ENCODE data around the gene KLHL26. TPM values are rescaled to one million over a fixed set of nuclear protein-coding genes. Genes with fewer than 3 reads are reported as not detected.

The KLHL26 gene
- total and polyA plus RNA-seq, 2 of the 4 experiments (the other 2 are of a cell fraction), result 2.2 to 4.7 TPM

DNA sequence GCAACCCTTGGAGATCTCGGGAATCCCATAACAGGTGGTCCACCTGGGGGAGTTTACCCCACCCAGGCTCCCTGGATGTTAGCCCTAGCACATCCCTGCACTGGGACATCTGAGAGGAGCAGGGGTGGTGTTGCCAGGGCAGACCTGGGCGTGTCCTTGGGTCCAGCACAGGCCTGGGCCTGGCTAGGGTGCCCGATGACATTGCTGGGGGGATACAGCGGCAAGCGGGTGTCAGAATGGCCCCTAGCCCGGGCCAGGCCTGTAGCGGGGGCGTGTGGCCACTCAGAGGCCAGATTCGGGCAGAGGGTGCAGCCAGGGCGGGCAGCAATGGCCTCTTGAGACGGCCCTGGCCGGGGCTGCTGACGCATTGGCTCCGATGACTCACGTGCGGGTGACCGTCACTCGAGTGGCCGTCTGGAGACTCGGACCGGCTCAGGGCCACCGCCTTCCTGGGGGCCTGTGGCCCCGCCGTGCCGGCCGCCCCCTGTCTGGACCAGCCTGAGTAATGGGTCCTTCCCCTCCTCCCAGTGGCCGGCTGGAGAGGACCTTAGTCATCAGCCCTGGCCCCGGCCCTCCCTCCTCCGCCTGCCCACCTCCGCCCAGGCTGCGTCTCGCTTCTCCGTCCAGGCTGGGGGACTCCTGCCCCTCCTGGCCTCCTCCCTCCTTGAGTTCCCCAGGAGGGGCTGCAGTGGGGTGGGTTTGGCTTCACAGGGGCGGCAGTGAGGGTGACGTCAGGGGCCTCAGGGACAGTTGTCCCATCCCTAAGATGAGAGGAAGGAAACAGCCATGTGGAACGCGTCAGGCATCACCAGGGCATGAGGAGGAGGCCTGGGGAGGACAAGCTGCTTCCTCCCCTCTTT, 23.5 kb downstream of the KLHL26 start (continued):
- TF ChIP-seq MAZ (IDR thresholded peaks at IDR 0.05; ENCODE audit: borderline replicate concordance, low read depth, low read length), result peak; percentile 50; the same call in 1 of the 2 replicates
- no peak; the same call in 1 of the 2 replicates for TF ChIP-seq NFE2L2 (IDR thresholded peaks at IDR 0.05; ENCODE audit: low read depth, low read length)

GRCh38 chr19:18660939-18661670, 24.3 kb downstream of the KLHL26 start:
- Histone ChIP-seq H3K4me2 (ENCODE audit: low read depth, low read length) (peak overlapping the region; percentile 3), H3K9ac (ENCODE audit: low read depth, low read length) (peak overlapping the region; percentile 7; the same call in 1 of the 2 replicates), H2BK15ac (ENCODE audit: low read depth, low read length) (peak overlapping the region; percentile 64; the same call in 2 of the 3 replicates), H3K36me3 (ENCODE audit: control insufficient read depth, insufficient read depth, low read length) (peaks cover 8% of the 10 kb centered on the region; the same call in 1 of the 2 replicates), H4K5ac (ENCODE audit: low read depth, low read length) (peak overlapping the region; percentile 73), H2AFZ (replicated peaks; ENCODE audit: low read length, poor library complexity) (peak overlapping the region; percentile 84), H3K56ac (ENCODE audit: extremely low read depth, insufficient read depth, low read length) (no peak overlapping the region; the same call in 1 of the 2 replicates), H4K8ac (ENCODE audit: low read depth in 2 of 2, low read length in 2 of 2) (peak overlapping the region; percentile 93 to 96), H3K14ac (replicated peaks; ENCODE audit: low read depth, low read length) (peak overlapping the region; percentile 96), H3K4me3 (ENCODE audit: insufficient read depth, low read depth, low read length) (no peak overlapping the region), H2BK120ac (ENCODE audit: low read depth, low read length) (peak overlapping the region; percentile 86), H4K20me1 (ENCODE audit: insufficient read depth, low read length) (peaks cover 5% of the 10 kb centered on the region), H4K91ac (ENCODE audit: insufficient read depth, low read depth, low read length) (peak overlapping the region; percentile 98), H3K27me3 (ENCODE audit: control insufficient read depth, insufficient read depth, low read length) (no peaks in the 10 kb centered on the region), H2BK5ac (ENCODE audit: low read depth, low read length, poor library complexity, severe bottlenecking) (peak overlapping the region; percentile 69), H3K27ac (ENCODE audit: insufficient read depth, low read length) (peak overlapping the region; percentile 56), H3K79me1 (ENCODE audit: low read depth in 1 of 2, low read length in 2 of 2) (peaks cover 27 to 55% of the 10 kb centered on the region in 2 experiments), H2BK20ac (ENCODE audit: low read depth, low read length) (peak overlapping the region; percentile 71; the same call in 1 of the 2 replicates), H3K4ac (ENCODE audit: low read depth, low read length) (peak overlapping the region; percentile 90), H3K9me3 (ENCODE audit: control insufficient read depth, insufficient read depth, low read length) (no peaks in the 10 kb centered on the region), H3K9me1 (ENCODE audit: insufficient read depth, low read length) (peaks cover 25% of the 10 kb centered on the region), H2AK9ac (replicated peaks; ENCODE audit: low read depth, low read length, poor library complexity) (peak overlapping the region; percentile 93), H2AK5ac (ENCODE audit: low read depth, low read length) (peak overlapping the region; percentile 82), H3K23ac (ENCODE audit: low read depth, low read length) (peak overlapping the region; percentile 61), H3K18ac (ENCODE audit: low read depth, low read length) (peak overlapping the region; percentile 47), H3K4me1 (ENCODE audit: control insufficient read depth, insufficient read depth, low read length) (peaks cover 41% of the 10 kb centered on the region)
- WGBS, 2 experiments (ENCODE audit: extremely low coverage in 2 of 2, insufficient read length in 1 of 2), result 73% methylated on average over 2 of the region's 10 CpGs; no CpG with 5 or more reads in 1 of the 2 experiments
- peak; percentile 6; the same call in 1 of the 2 replicates for ATAC-seq (ENCODE audit: low read depth)
- dilution Hi-C loops (cut with HindIII; ENCODE audit: low sequenced_read_pairs, unreplicated experiment), result no loop called here
- in situ Hi-C loops (cut with MboI; ENCODE audit: low sequenced_read_pairs), result no loop called here
- no peak for DNase-seq
- POLR2A ChIA-PET (ENCODE audit: unreplicated experiment), result no interaction called here
- CTCF ChIA-PET, result interaction anchor here (0.6 kb wide), 1 partner anchor 73 kb away, joined by 3 read pairs; no protein-coding TSS in a partner anchor
- BruUV-seq (replicated peaks), result no TSS peak
- TF ChIP-seq MXI1 (IDR thresholded peaks at IDR 0.05; ENCODE audit: borderline replicate concordance, low read depth, low read length) (no peak), POLR2A (IDR thresholded peaks at IDR 0.05; ENCODE audit: low read depth, low read length) (0 out of 2 replicates have a peak, but pooled peaks have one; percentile 21), BHLHE40 (IDR thresholded peaks at IDR 0.05; ENCODE audit: low read depth, low read length) (0 out of 2 replicates have a peak, but pooled peaks have one; percentile 14)
- intact Hi-C loops (cut with micrococcal nuclease), result no loop called here

Data from IMR-90 (cell line).